Measurements from ENCODE around the gene CPVL. TPM values are rescaled to one million over a fixed set of nuclear protein-coding genes. Genes with fewer than 3 reads are reported as not detected.

The CPVL gene
- total RNA-seq, 1 donor from 2014 or later: 49.4 TPM

- Histone ChIP-seq H3K9me3 (no peaks in the 10 kb centered on the region), H3K36me3 (no peaks in the 10 kb centered on the region), H3K4me3 (no peak overlapping the region), H3K27ac (no peak overlapping the region), H3K27me3 (ENCODE audit: low read depth) (no peaks in the 10 kb centered on the region), H3K4me1 (no peaks in the 10 kb centered on the region)
- no peak for TF ChIP-seq CTCF (IDR thresholded peaks at IDR 0.05)
- intact Hi-C loops (cut with DNase I): no loop called here
- no peak for DNase-seq
- no peak for ATAC-seq
These were observed 106.3 kb downstream of the CPVL start for GRCh38 chr7:29039821-29040578.

GRCh38 chr7:29038463-29038862, 107.9 kb downstream of the CPVL start:
- no peak for TF ChIP-seq CTCF (IDR thresholded peaks at IDR 0.05)
- Histone ChIP-seq H3K4me3 (no peak overlapping the region), H3K9me3 (no peaks in the 10 kb centered on the region), H3K4me1 (no peaks in the 10 kb centered on the region), H3K36me3 (no peaks in the 10 kb centered on the region), H3K27ac (no peak overlapping the region), H3K27me3 (ENCODE audit: low read depth) (no peaks in the 10 kb centered on the region)
- DNase-seq (no peak), ATAC-seq (peak in 1 of 2 donors; percentile 42)
- intact Hi-C loops (cut with DNase I): no loop called here

GRCh38 chr7:29035044-29035740, 111.1 kb downstream of the CPVL start:
- Histone ChIP-seq H3K4me3 (no peak overlapping the region), H3K9me3 (no peaks in the 10 kb centered on the region), H3K4me1 (no peaks in the 10 kb centered on the region), H3K36me3 (no peaks in the 10 kb centered on the region), H3K27ac (no peak overlapping the region), H3K27me3 (ENCODE audit: low read depth) (no peaks in the 10 kb centered on the region)
- TF ChIP-seq CTCF (IDR thresholded peaks at IDR 0.05): no peak
- ATAC-seq: peak in 1 of 2 donors; percentile 31
- no peak for DNase-seq
- intact Hi-C loops (cut with DNase I): no loop called here

- intact Hi-C loops (cut with DNase I): no loop called here
- ATAC-seq: no peak
These were observed 112.8 kb downstream of the CPVL start for GRCh38 chr7:29033584-29033983.

GRCh38 chr7:29032146-29032545, 114.2 kb downstream of the CPVL start:
- intact Hi-C loops (cut with DNase I): no loop called here
- no peak overlapping the region for H3K27ac ChIP-seq
- H3K4me1 ChIP-seq: no peaks in the 10 kb centered on the region
- H3K9me3 ChIP-seq: peaks cover 3% of the 10 kb centered on the region
- no peaks in the 10 kb centered on the region for H3K36me3 ChIP-seq
- no peak overlapping the region for H3K4me3 ChIP-seq
- no peak for DNase-seq
- no peak for TF ChIP-seq CTCF (IDR thresholded peaks at IDR 0.05)
- no peaks in the 10 kb centered on the region for H3K27me3 ChIP-seq (ENCODE audit: low read depth)
- ATAC-seq: no peak

More at GRCh38 chr7:29033584-29033983, 112.8 kb downstream of the CPVL start:
- Histone ChIP-seq H3K27ac (no peak overlapping the region), H3K9me3 (no peaks in the 10 kb centered on the region), H3K4me1 (no peaks in the 10 kb centered on the region), H3K4me3 (no peak overlapping the region), H3K27me3 (ENCODE audit: low read depth) (no peaks in the 10 kb centered on the region), H3K36me3 (no peaks in the 10 kb centered on the region)
- DNase-seq: no peak
- no peak for TF ChIP-seq CTCF (IDR thresholded peaks at IDR 0.05)
